MCF 10A (cell line): ENCODE results near the gene DHX15. TPM values are rescaled to one million over a fixed set of nuclear protein-coding genes. Genes with fewer than 3 reads are reported as not detected.

Experiments used
- BruUV-seq: library from RNA; stranded (reverse); fragments of 400-500 nt; replicated peaks from 2 replicates; lab custom pipeline; 2021; lab: Mats Ljungman, UMichigan
- CTCF ChIA-PET: fragments of 300-600 bp; sonication (Branson Sonifier 250); formaldehyde crosslinking; extraction: SDS; loops from one replicate; lab custom pipeline; 2021; ENCODE audit warnings: antibody characterized with exemption, inconsistent platforms; lab: Yijun Ruan, JAX
- POLR2A ChIA-PET: fragments of 300-600, 350-650 bp; sonication (Branson Sonifier 250); formaldehyde crosslinking; extraction: SDS; loops from one replicate; lab custom pipeline; 2020; ENCODE audit warnings: antibody characterized with exemption, inconsistent platforms; lab: Yijun Ruan, JAX
- DNase-seq: peaks from one replicate; pipeline ENCODE4 v3.0.0-alpha.2; 2018; ENCODE audit not compliant: unreplicated experiment
- H3K27ac Mint-ChIP-seq: one replicate; pipeline ENCODE4 v1.8.0; 2022; ENCODE audit warnings: mild to moderate bottlenecking, low read depth, mixed read lengths; ENCODE audit not compliant: unreplicated experiment
- H3K27me3 Mint-ChIP-seq: one replicate; pipeline ENCODE4 v1.8.0; 2022; ENCODE audit warnings: mixed read lengths; ENCODE audit not compliant: insufficient read depth, unreplicated experiment
- H3K36me3 Mint-ChIP-seq: one replicate; pipeline ENCODE4 v1.8.0; 2022; ENCODE audit warnings: mild to moderate bottlenecking, moderate library complexity, mixed read lengths; ENCODE audit not compliant: insufficient read depth, unreplicated experiment
- H3K4me1 Mint-ChIP-seq: one replicate; pipeline ENCODE4 v1.8.0; 2022; ENCODE audit warnings: mixed read lengths; ENCODE audit not compliant: insufficient read depth, unreplicated experiment
- H3K4me3 Mint-ChIP-seq: one replicate; pipeline ENCODE4 v1.8.0; 2022; ENCODE audit warnings: mild to moderate bottlenecking, moderate library complexity, mixed read lengths; ENCODE audit not compliant: unreplicated experiment
- H3K9me3 Mint-ChIP-seq: one replicate; pipeline ENCODE4 v1.8.0; 2022; ENCODE audit warnings: mixed read lengths; ENCODE audit not compliant: unreplicated experiment
- CTCF ChIP-seq: fragments of 200-600 bp; IDR thresholded peaks from one replicate; pipeline ENCODE4 v1.8.0; 2022; ENCODE audit warnings: antibody characterized with exemption, mild to moderate bottlenecking; ENCODE audit not compliant: unreplicated experiment
- intact Hi-C: fragments of 100-400 bp; cut with micrococcal nuclease; formaldehyde crosslinking; loops from 2 replicates; pipeline ENCODE4 v1.14.1; 2022
- microRNA-seq: library from miRNA; unstranded; fragments of <30 nt; microRNA quantifications from one replicate; pipeline ENCODE4 v1.2.0, GENCODE V29; 2022
- total RNA-seq: library from RNA; stranded (reverse); gene quantifications from 2 replicates; pipeline ENCODE4 v1.2.3, GENCODE V29; 2022

Gene DHX15
- total RNA-seq, 1 experiment from 2014 or later, result 125 TPM

- no peaks in the 10 kb centered on the region for H3K4me1 Mint-ChIP-seq
- no peak for DNase-seq
- H3K9me3 Mint-ChIP-seq, result no peaks in the 10 kb centered on the region
- peaks cover 18% of the 10 kb centered on the region for H3K27me3 Mint-ChIP-seq
- peaks cover 4% of the 10 kb centered on the region for H3K36me3 Mint-ChIP-seq
- intact Hi-C loops, result loop anchor here (10.0 kb wide), 1 partner anchor 882 kb away; no protein-coding TSS in a partner anchor
- POLR2A ChIA-PET, result no interaction called here
- BruUV-seq, result no TSS peak
- CTCF ChIA-PET, result interaction anchor here (0.6 to 0.7 kb wide), 2 partner anchors 161 to 366 kb away, joined by 3 to 6 read pairs; no protein-coding TSS in a partner anchor
- H3K27ac Mint-ChIP-seq, result no peak overlapping the region
- no peak overlapping the region for H3K4me3 Mint-ChIP-seq
- no peak for TF ChIP-seq CTCF
These were observed 101.5 kb downstream of the DHX15 start for GRCh38 chr4:24482871-24483270.

- Mint-ChIP-seq H3K4me3 (no peak overlapping the region), H3K4me1 (peaks cover 5% of the 10 kb centered on the region), H3K9me3 (no peaks in the 10 kb centered on the region), H3K36me3 (no peaks in the 10 kb centered on the region), H3K27ac (no peak overlapping the region), H3K27me3 (peaks cover 30% of the 10 kb centered on the region)
- no TSS peak for BruUV-seq
- no peak for TF ChIP-seq CTCF
- ChIA-PET POLR2A (no interaction called here), CTCF (interaction anchor here (0.5 to 2.5 kb wide), 5 partner anchors 11 to 633 kb away, joined by 3 to 18 read pairs (median 3); no protein-coding TSS in a partner anchor)
- intact Hi-C loops, result no loop called here
- peak; percentile 27 for DNase-seq
These were observed 106.4 kb downstream of the DHX15 start for GRCh38 chr4:24477919-24478318.

Small RNA genes lying within 50 kb of the gene (microRNA-seq; reads per million reads assigned to microRNA genes)
- gene MIR573, result 5.0 reads per million, percentile 35 among the genes with 10 or more reads in this experiment

Other genes starting within 250 kb of the DHX15 start
- gene SOD3, start 211.0 kb upstream of the DHX15 start, total RNA-seq, result not detected in 2 replicates